Inflammatory macrophage (primary cell): ENCODE data around the gene DLGAP1.

Source experiments
- DNase-seq, 2 donors: peaks; one replicate each; pipeline ENCODE4 v3.0.0-alpha.2; 2020 to 2022

The DLGAP1 gene

DNA sequence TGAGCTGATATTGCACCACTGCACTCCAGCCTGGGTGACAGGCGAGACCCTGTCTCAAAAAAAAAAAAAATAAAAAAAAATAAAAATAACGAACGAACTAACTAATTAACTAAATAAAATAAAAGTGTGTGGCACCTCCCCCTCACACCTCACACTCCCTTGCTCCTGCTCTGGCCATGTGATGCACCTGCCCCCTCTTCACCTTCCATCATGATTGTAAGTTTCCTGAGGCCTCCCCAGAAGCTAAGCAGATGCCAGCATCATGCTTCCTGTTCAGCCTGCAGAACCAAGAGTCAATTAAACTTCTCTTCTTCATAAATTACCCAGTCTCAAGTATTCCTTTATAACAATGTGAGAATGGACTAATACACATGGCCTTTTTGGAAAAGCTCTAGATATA lies 773.0 kb downstream of the DLGAP1 start:
- no peak for DNase-seq

GRCh38 chr18:3679241-3679640 lies 775.9 kb downstream of the DLGAP1 start:
- DNase-seq = peak; percentile 77 to 87

GRCh38 chr18:3675994-3676393 lies 779.1 kb downstream of the DLGAP1 start:
- no peak for DNase-seq

DNA sequence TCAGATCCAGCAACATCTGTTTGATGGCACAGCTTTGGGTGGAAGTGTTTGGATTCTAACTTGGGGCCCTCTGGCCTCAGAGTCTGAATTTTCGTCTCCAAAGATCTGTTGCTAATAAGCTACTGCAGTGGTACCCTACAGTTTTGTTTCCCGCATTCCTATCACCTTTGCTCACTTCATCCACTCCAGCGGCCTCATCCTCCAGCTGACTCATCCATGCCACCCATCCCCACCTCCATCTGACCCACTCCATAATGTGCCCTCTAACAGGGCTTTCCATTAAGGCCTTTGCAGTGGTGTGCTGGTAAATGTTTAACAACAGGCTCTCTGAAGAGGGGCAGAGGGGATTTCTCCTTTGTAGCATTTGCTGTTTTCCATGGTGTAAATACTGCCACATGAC lies 779.7 kb downstream of the DLGAP1 start:
- DNase-seq = no peak

DNA sequence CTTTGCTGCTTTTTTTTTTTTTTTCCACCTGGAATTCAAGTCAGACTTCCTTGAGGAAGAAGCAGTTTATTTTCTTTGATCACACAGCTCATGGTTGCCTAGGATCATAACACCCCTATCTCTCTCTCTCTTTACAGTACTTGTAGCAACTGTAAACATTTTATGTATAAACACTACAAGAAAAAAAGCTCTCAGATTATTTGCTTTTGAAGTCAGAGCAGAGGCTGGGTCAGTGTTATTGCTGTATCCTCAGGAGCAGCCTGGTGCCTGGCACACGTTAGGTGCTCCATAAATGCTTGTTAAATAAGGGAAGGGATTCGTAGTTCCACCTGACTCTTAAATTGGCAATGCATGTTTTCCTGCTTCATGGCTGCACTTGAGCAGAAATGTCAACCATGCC lies 783.9 kb downstream of the DLGAP1 start:
- no peak for DNase-seq

DNA sequence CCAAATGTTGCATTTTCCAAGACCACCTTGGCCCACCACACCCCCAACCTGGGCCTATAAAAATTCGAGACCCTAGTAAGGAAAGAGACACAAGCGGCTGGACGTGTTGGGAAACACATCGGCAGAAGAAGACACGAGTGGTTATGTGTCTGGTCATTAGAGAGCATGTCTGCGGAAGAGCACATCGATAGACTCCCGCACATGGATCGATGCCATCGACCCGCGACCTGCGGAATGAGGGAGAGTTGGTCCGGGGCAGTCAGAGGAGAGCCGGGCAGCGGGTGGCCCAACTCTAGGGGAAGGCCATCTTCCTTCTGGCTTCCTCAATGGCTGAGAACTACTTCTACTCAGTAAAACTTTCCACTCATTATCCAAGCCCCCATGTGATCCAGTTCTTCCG lies 785.7 kb downstream of the DLGAP1 start:
- DNase-seq = no peak

DNA sequence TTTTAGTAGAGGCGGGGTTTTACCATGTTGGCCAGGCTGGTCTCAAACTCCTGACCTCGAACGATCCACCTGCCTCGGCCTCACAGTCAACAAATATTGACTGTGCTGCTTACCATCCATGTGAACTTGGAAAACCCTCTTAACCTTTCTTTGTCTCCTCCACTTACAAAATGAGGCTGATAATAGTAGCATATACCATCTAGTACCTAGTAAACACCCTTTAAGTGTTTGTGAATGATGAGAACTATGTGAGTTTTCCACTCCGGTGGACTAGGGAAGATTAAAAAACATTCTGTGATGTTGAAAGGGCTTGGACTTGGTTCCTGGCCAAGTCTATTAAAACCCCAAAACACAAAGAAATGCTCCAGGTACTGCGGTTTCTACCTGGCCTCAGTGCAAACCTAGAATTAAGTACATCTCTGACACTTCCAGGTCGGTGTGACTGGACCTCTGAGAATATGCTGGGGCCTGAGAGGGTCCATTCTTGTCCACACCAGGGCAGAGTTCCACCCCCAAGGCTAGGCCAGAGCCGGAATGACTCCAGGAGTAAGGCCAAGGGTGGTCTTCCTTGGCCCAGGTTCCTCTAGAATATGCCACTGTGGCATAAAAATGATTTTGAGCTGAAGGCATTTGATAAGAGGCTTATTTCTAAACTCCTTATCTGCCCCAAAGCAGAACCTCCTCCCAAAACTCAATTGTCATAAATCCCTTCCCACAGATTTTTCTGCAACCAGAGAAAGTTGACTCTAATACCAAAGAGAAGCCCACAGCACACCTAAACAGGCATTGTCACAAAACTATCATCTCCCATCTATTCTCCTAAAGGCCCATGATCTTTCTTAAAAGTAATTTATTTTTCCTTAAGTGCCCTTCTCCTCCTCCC lies 787.6 kb downstream of the DLGAP1 start:
- no peak for DNase-seq

- no peak for DNase-seq
Observed at GRCh38 chr18:3666526-3667254, 788.4 kb downstream of the DLGAP1 start.

GRCh38 chr18:3665780-3666525 lies 789.2 kb downstream of the DLGAP1 start:
- DNase-seq = peak; percentile 88 to 89

- no peak for DNase-seq
Observed at GRCh38 chr18:3665204-3665603, 789.9 kb downstream of the DLGAP1 start.

GRCh38 chr18:3664563-3665178 lies 790.4 kb downstream of the DLGAP1 start:
- peak; percentile 86 to 92 for DNase-seq

GRCh38 chr18:3663870-3664512 lies 791.1 kb downstream of the DLGAP1 start:
- DNase-seq = peak; percentile 48 to 49

DNA sequence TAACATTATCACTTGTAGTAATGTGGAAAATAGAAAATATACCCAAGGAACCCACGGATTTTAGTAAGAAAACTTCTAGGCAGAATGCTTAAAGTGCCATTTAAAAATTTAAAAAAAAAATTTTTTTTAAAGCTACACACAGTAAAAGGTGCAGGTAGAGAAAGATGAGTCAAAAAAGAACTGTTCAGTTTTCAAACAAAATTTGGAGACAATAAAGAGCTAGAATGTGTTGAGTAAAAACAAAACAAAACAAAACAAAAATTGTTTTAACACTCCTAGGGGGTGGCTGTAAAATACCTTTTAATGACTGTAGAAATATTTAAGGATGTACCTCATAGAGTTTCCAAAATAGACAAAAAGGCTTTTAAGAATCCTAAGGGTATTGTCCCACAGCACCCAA lies 793.1 kb downstream of the DLGAP1 start:
- DNase-seq = no peak

DNA sequence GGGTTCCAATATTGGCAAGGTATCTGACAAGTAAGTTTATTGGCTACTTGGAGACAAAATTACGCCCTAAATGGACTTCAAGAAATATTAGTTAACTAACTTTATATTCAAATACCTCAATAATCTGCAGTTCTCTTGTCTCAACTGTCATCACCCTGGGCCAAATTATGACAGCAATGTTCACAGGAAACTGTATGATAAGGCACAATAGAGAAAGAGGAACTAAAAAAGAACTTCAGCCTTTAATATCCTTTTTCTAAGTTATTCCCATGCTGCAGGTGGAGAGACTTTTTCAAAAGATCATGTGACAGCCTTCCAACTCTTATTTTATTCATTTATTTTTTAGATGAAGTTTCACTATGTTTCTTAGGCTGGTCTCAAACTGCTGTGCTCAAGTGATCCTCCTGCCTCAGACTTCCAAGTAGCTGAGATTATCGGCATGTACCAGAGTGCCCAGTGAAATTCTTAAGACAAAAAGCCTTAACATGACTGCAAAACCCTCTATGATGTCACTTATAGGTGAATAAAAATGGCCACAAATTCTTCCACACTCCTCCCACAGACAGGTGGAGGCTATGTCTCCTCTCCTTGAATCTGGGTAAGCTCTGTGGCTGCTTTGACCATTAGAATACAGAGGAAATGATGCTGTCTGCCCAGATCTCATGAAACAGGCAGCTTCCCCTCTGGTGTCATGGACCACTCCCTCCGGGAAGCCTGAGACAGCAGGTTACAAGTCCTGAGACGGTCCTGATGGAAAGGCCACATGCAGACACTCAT lies 794.2 kb downstream of the DLGAP1 start:
- peak; percentile 79 to 81 for DNase-seq

DNA sequence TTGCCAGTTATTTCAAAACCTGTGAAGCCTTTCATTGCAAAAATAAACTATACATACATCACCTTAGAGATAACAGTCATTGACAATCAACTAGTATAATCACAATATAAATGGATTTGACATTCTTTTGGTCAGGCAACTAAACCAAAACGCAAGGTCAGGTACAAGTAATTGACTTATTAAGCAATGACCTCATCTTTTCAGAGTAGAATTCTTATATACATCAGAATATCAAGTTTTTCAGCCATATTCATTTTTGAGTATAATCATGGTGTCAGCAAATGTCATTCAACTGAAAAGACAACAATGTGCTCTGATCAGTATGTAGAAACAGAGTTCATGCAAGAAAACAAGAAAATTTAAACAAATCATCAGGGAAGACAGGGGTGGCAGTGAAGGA lies 796.6 kb downstream of the DLGAP1 start:
- no peak for DNase-seq

DNA sequence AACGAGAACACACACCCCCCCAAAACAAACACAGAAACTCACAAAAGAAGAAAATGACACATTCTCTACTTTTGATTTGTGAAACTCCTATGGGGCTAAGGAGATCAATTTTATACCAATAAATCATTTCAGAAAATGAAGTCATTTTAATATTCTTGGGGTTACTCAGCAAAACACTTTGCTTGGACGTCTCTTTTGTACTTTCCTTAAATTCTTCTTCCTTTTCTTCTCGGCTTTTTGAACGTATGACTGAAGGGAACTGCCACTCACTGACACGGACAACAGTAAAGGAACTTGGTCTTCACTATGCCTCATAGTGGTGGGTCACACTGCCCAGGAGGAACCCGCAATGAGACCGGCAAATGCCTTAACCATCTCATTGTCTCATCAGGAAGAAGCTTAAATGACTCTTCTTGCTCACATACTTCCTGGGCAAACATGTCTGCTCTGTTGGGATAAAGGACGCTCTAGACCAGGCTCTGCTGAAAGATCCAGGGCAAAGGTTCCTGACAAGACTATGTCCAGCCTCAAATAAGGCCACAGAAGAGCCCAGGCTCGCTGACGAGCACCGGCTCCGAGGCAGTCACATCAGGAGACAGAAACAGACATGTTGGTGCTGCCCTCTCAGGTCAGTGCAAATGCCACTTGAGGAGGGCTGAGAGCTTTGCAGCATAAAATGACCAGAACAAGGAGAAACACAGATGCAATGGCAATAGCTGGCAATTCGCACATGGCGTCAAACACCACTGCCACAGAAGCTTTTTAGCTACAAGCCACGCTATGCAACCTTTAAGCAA lies 799.7 kb downstream of the DLGAP1 start:
- peak; percentile 51 to 74 for DNase-seq

GRCh38 chr18:3654442-3655253 lies 800.5 kb downstream of the DLGAP1 start:
- no peak for DNase-seq

- no peak for DNase-seq
Observed at GRCh38 chr18:3653851-3654441, 801.2 kb downstream of the DLGAP1 start.

DNA sequence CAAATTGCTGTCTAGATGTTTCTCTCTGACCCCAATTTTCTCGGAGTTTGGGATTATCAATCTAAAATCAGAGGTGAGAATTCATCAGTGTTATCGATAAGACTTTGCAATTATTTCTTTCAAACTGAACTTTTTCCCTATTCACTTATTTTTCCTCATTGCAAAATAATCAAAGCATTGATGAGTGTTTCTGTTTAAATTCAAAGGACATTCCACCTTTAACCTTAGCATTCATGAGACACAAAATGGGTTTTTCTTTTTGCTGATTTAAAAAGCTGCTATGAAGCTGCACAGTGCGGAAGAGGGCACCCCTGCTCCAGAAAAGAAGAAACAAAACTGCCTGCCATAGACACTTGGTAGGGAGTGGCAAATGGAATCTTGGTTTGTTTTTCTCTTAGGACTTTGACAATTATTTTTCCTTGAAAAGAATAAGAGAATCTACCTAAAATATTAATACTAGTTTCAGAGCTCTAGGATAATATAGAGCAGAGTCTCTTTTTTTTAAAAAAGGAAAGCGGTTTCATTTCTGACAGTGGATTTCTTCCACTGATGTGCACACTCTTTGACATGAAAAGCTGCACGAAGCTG lies 801.8 kb downstream of the DLGAP1 start:
- DNase-seq = peak; percentile 30 to 36
